GM19239 (cell line): Measurements from ENCODE around the gene ASB13.

Source experiments
- DNase-seq: peaks from one replicate; pipeline ENCODE4 v3.0.0; 2011; ENCODE audit warnings: low spot score; ENCODE audit not compliant: insufficient read length
- FAIRE-seq: peaks from 2 replicates; lab custom pipeline; 2011; peaks lifted over from hg19 to GRCh38; lab: Jason Lieb, UNC

The ASB13 gene

GRCh38 chr10:5666008-5666840, at the start of gene ASB13:
TSS of gene ASB13 (minus strand) at chr10:5666595. CDS start at chr10:5666551, 44 bp downstream.
- peak; percentile 55 for FAIRE-seq
- no peak for DNase-seq

GRCh38 chr10:5711642-5712041, 45.2 kb upstream of the ASB13 start:
- DNase-seq (no peak), FAIRE-seq (no peak)

- DNase-seq (no peak), FAIRE-seq (peak; percentile 14)
Measured at GRCh38 chr10:5710859-5711258, 44.5 kb upstream of the ASB13 start.

GRCh38 chr10:5709865-5710264, 43.5 kb upstream of the ASB13 start:
- FAIRE-seq: peak; percentile 90

GRCh38 chr10:5708356-5708755, 42.0 kb upstream of the ASB13 start:
- FAIRE-seq: no peak
- DNase-seq: no peak

More at GRCh38 chr10:5709865-5710264, 43.5 kb upstream of the ASB13 start:
- no peak for DNase-seq

GRCh38 chr10:5698062-5698461, 31.7 kb upstream of the ASB13 start:
- FAIRE-seq (no peak), DNase-seq (no peak)

- FAIRE-seq (no peak), DNase-seq (no peak)
Measured at GRCh38 chr10:5697342-5697741, 30.9 kb upstream of the ASB13 start.

- FAIRE-seq: peak; percentile 76
- no peak for DNase-seq
Measured at GRCh38 chr10:5694573-5694972, 28.2 kb upstream of the ASB13 start.

- FAIRE-seq: peak; percentile 82
- DNase-seq: no peak
Measured at GRCh38 chr10:5692461-5693358, 26.3 kb upstream of the ASB13 start.

- DNase-seq: no peak
- peak; percentile 55 for FAIRE-seq
Measured at GRCh38 chr10:5691786-5692185, 25.4 kb upstream of the ASB13 start.

GRCh38 chr10:5688587-5688986, 22.2 kb upstream of the ASB13 start:
- DNase-seq (no peak), FAIRE-seq (no peak)

GRCh38 chr10:5685764-5686240, 19.4 kb upstream of the ASB13 start:
- no peak for FAIRE-seq

GRCh38 chr10:5684971-5685763, 18.8 kb upstream of the ASB13 start:
- DNase-seq (no peak), FAIRE-seq (peak; percentile 84)

More at GRCh38 chr10:5685764-5686240, 19.4 kb upstream of the ASB13 start:
- no peak for DNase-seq

GRCh38 chr10:5684318-5684970, 18.0 kb upstream of the ASB13 start, which contains the start of gene TASOR2:
TSS of gene TASOR2 (plus strand) at chr10:5684838. CDS start at chr10:5720643, 35,805 bp downstream.
- peak; percentile 89 for DNase-seq
- peak; percentile 98 for FAIRE-seq

- FAIRE-seq: no peak
- no peak for DNase-seq
Measured at GRCh38 chr10:5683065-5683464, 16.7 kb upstream of the ASB13 start.

- DNase-seq: no peak
- FAIRE-seq: no peak
Measured at GRCh38 chr10:5681930-5682329, 15.5 kb upstream of the ASB13 start.

- no peak for FAIRE-seq
- no peak for DNase-seq
Measured at GRCh38 chr10:5679606-5680005, 13.2 kb upstream of the ASB13 start.

- FAIRE-seq (no peak), DNase-seq (no peak)
Measured at GRCh38 chr10:5679037-5679435, 12.6 kb upstream of the ASB13 start.

GRCh38 chr10:5678397-5679036, 12.1 kb upstream of the ASB13 start:
- FAIRE-seq (no peak), DNase-seq (no peak)
